ENCODE measurements around the gene ITGA2B. TPM values are rescaled to one million over a fixed set of nuclear protein-coding genes. Genes with fewer than 3 reads are reported as not detected.

Gene ITGA2B
- total and polyA plus RNA-seq, 11 donors, result 0.16 to 1.8 (median 0.34) TPM

DNA sequence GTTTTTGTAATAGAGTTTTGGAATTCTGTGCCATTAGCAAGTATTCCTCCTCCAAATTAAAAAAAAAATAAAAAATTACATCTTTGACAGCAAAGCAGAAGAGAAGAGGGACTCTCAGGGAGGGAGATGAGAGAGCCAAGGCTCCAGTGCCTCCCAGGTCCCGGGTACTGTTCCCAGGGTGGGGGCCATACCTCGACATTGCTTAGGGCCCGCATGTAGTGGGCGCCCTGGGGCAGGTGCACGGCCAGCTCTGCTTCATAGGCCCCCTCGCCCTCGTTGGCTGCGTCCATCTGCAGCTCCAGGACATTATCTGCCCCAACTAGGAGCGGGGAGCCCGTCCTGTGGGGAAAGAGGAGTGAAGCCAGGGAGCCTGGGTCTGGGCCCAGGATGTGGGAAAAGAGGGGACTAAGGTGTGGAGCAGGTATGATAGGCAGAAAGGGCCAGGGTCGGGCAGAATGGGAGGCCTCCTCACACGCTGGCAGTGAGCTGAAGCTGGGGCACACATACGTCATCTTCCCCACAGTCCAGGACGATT lies 11.2 kb downstream of the ITGA2B start:
- ATAC-seq, result no peak
- TF ChIP-seq, protein P1, sequence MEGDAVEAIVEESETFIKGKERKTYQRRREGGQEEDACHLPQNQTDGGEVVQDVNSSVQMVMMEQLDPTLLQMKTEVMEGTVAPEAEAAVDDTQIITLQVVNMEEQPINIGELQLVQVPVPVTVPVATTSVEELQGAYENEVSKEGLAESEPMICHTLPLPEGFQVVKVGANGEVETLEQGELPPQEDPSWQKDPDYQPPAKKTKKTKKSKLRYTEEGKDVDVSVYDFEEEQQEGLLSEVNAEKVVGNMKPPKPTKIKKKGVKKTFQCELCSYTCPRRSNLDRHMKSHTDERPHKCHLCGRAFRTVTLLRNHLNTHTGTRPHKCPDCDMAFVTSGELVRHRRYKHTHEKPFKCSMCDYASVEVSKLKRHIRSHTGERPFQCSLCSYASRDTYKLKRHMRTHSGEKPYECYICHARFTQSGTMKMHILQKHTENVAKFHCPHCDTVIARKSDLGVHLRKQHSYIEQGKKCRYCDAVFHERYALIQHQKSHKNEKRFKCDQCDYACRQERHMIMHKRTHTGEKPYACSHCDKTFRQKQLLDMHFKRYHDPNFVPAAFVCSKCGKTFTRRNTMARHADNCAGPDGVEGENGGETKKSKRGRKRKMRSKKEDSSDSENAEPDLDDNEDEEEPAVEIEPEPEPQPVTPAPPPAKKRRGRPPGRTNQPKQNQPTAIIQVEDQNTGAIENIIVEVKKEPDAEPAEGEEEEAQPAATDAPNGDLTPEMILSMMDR (IDR thresholded peaks at IDR 0.05), result no peak
- TF ChIP-seq POLR2A (IDR thresholded peaks at IDR 0.05), result no peak

GRCh38 chr17:44376779-44377178 lies 12.7 kb downstream of the ITGA2B start:
- H3K9me3 ChIP-seq, result no peaks in the 10 kb centered on the region
- no peak for TF ChIP-seq POLR2A (IDR thresholded peaks at IDR 0.05)
- TF ChIP-seq, protein P1 (IDR thresholded peaks at IDR 0.05), result no peak
- WGBS, 4 donors, result 84 to 88% (median 86%) methylated on average over 11 to 12 of the region's 12 CpGs
- peaks cover 0 to 3% (median 0%) of the 10 kb centered on the region in 9 donors for H3K27me3 ChIP-seq
- ATAC-seq (no peak), DNase-seq (no peak)
- H3K4me1 ChIP-seq, result peaks cover 0 to 17% (median 3%) of the 10 kb centered on the region in 12 donors
- H3K27ac ChIP-seq, result no peak overlapping the region
- H3K36me3 ChIP-seq, result no peaks in the 10 kb centered on the region
- no peak overlapping the region for H3K4me3 ChIP-seq
- intact Hi-C loops (cut with DNase I), result no loop called here

More for the DNA sequence above, 11.2 kb downstream of the ITGA2B start:
- 78 to 88% (median 86%) methylated on average over 14 of the region's 14 CpGs for WGBS, 4 donors
- intact Hi-C loops (cut with DNase I), result no loop called here
- Histone ChIP-seq H3K4me3 (no peak overlapping the region), H3K9me3 (no peaks in the 10 kb centered on the region), H3K27me3 (no peaks in the 10 kb centered on the region), H3K36me3 (no peaks in the 10 kb centered on the region), H3K27ac (no peak overlapping the region), H3K4me1 (peaks cover 0 to 17% (median 3%) of the 10 kb centered on the region in 12 donors)
- no peak for DNase-seq

GRCh38 chr17:44376124-44376523 lies 13.3 kb downstream of the ITGA2B start:
- Histone ChIP-seq H3K36me3 (no peaks in the 10 kb centered on the region), H3K4me1 (peaks cover 0 to 17% (median 3%) of the 10 kb centered on the region in 12 donors), H3K9me3 (no peaks in the 10 kb centered on the region), H3K4me3 (no peak overlapping the region), H3K27ac (no peak overlapping the region), H3K27me3 (peaks cover 0 to 6% (median 0%) of the 10 kb centered on the region in 9 donors)
- ATAC-seq (peak; percentile 58 to 85 (median 74)), DNase-seq (peak in 4 of 5 donors; percentile 42 to 66 (median 59))
- TF ChIP-seq POLR2A (IDR thresholded peaks at IDR 0.05), result no peak
- TF ChIP-seq, protein P1 (IDR thresholded peaks at IDR 0.05), result peak in 11 of 12 donors; percentile 8 to 55 (median 27)
- 3 to 21% (median 9%) methylated on average over 5 of the region's 5 CpGs for WGBS, 4 donors
- intact Hi-C loops (cut with DNase I), result no loop called here

DNA sequence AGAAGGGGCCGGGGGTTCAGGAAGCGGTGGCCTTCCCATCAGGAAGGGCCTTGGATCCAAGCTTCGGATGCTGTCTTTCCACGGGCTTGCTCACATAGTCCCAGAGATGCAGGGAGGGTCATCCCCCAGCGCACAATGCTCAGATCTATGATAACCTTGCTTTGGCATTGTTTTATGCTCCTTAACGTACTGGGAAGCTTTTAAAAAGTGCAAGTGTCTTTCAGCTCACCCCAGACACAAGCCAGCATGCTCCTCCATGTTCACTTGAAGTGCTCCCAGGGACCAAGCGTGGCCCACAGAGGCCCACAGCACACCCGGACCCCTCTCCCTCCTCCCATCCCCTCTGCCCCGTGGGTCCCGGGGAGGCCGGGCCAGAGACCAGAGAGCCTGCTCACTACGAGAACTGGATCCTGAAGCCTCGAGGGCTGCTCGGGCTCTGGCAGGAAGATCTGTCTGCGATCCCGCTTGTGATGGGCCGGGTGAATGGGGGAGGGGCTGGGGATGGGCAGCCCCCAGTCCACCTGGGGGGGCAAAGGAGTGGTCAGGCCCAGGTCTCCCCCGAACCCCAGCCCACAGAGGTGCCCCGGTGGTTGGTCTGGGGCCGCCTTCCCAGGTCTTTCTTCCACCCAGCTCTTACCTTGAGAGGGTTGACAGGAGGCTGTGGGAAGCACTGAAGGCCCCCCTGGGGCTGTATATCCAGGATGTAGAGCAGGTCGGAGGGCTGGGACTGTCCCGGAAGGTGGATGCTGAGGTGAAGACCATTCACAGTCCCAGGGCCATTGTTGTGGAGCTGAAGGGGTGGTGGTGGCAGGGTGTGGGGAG lies 14.0 kb downstream of the ITGA2B start:
- ATAC-seq, result peak in 2 of 4 donors; percentile 13 to 16
- no peaks in the 10 kb centered on the region for H3K36me3 ChIP-seq
- no peak overlapping the region for H3K27ac ChIP-seq
- peaks cover 0 to 17% (median 3%) of the 10 kb centered on the region in 12 donors for H3K4me1 ChIP-seq
- 27 to 41% (median 36%) methylated on average over 12 to 22 of the region's 22 CpGs for WGBS, 4 donors
- no peak overlapping the region for H3K4me3 ChIP-seq
- H3K27me3 ChIP-seq, result peaks cover 0 to 6% (median 0%) of the 10 kb centered on the region in 9 donors
- DNase-seq, result no peak
- no peaks in the 10 kb centered on the region for H3K9me3 ChIP-seq
- intact Hi-C loops (cut with DNase I), result no loop called here
- TF ChIP-seq POLR2A (IDR thresholded peaks at IDR 0.05), result no peak
- TF ChIP-seq, protein P1 (IDR thresholded peaks at IDR 0.05), result no peak
